ENCODE data around the gene CENPM.

The CENPM gene

GRCh38 chr22:41929418-41929810 lies 17.5 kb downstream of the CENPM start:
- no peak for DNase-seq

- no peak for DNase-seq
Observed at GRCh38 chr22:41928593-41929417, 18.1 kb downstream of the CENPM start.

- DNase-seq: no peak
Observed at GRCh38 chr22:41927813-41928212, 19.1 kb downstream of the CENPM start.

GRCh38 chr22:41925783-41926460 lies 21.0 kb downstream of the CENPM start:
- peak; percentile 80 for DNase-seq

- no peak for DNase-seq
Observed at GRCh38 chr22:41923595-41924276, 23.2 kb downstream of the CENPM start.

- no peak for DNase-seq
Observed at GRCh38 chr22:41922940-41923594, 23.9 kb downstream of the CENPM start.

- DNase-seq: no peak
Observed at GRCh38 chr22:41922328-41922727, 24.6 kb downstream of the CENPM start.

GRCh38 chr22:41920271-41920976 lies 26.5 kb downstream of the CENPM start:
- no peak for DNase-seq

- peak; percentile 16 for DNase-seq
Observed at GRCh38 chr22:41919357-41920224, 27.4 kb downstream of the CENPM start.

GRCh38 chr22:41917903-41918791 lies 28.8 kb downstream of the CENPM start:
- DNase-seq: no peak

GRCh38 chr22:41917375-41917902 lies 29.5 kb downstream of the CENPM start:
- DNase-seq: no peak

- DNase-seq: no peak
Observed at GRCh38 chr22:41916745-41917358, 30.1 kb downstream of the CENPM start.

- no peak for DNase-seq
Observed at GRCh38 chr22:41915786-41916493, 31.0 kb downstream of the CENPM start.

- peak; percentile 59 for DNase-seq
Observed at GRCh38 chr22:41915035-41915785, 31.7 kb downstream of the CENPM start, which contains the start of gene SHISA8. Gene SHISA8, minus strand, starts transcription at chr22:41915074. Its CDS starts 407 bp downstream, at chr22:41914667.

GRCh38 chr22:41914611-41915034 lies 32.3 kb downstream of the CENPM start:
- no peak for DNase-seq

GRCh38 chr22:41913842-41914534 lies 33.0 kb downstream of the CENPM start:
- no peak for DNase-seq

- DNase-seq: no peak
Observed at GRCh38 chr22:41913040-41913719, 33.8 kb downstream of the CENPM start.

Measured in T-helper 9 cell (primary cell).